MCF 10A (cell line): Measurements from ENCODE around the gene SLC24A1. TPM values are rescaled to one million over a fixed set of nuclear protein-coding genes. Genes with fewer than 3 reads are reported as not detected.

Source experiments
- Bru-seq: library from RNA; stranded (reverse); fragments of 400-500 nt; gene quantifications from one replicate; lab custom pipeline; 2021; lab: Mats Ljungman, UMichigan
- BruChase-seq, 2 experiments: library from RNA; stranded (reverse); fragments of 400-500 nt; gene quantifications; one replicate each; lab custom pipeline; 2021; lab: Mats Ljungman, UMichigan
- BruUV-seq: library from RNA; stranded (reverse); fragments of 400-500 nt; replicated peaks from 2 replicates; lab custom pipeline; 2021; lab: Mats Ljungman, UMichigan
- CTCF ChIA-PET: fragments of 300-600 bp; sonication (Branson Sonifier 250); formaldehyde crosslinking; extraction: SDS; loops from one replicate; lab custom pipeline; 2021; ENCODE audit warnings: antibody characterized with exemption, inconsistent platforms; lab: Yijun Ruan, JAX
- POLR2A ChIA-PET: fragments of 300-600, 350-650 bp; sonication (Branson Sonifier 250); formaldehyde crosslinking; extraction: SDS; loops from one replicate; lab custom pipeline; 2020; ENCODE audit warnings: antibody characterized with exemption, inconsistent platforms; lab: Yijun Ruan, JAX
- DNase-seq: peaks from one replicate; pipeline ENCODE4 v3.0.0-alpha.2; 2018; ENCODE audit not compliant: unreplicated experiment
- H3K27ac Mint-ChIP-seq: one replicate; pipeline ENCODE4 v1.8.0; 2022; ENCODE audit warnings: mild to moderate bottlenecking, low read depth, mixed read lengths; ENCODE audit not compliant: unreplicated experiment
- H3K27me3 Mint-ChIP-seq: one replicate; pipeline ENCODE4 v1.8.0; 2022; ENCODE audit warnings: mixed read lengths; ENCODE audit not compliant: insufficient read depth, unreplicated experiment
- H3K36me3 Mint-ChIP-seq: one replicate; pipeline ENCODE4 v1.8.0; 2022; ENCODE audit warnings: mild to moderate bottlenecking, moderate library complexity, mixed read lengths; ENCODE audit not compliant: insufficient read depth, unreplicated experiment
- H3K4me1 Mint-ChIP-seq: one replicate; pipeline ENCODE4 v1.8.0; 2022; ENCODE audit warnings: mixed read lengths; ENCODE audit not compliant: insufficient read depth, unreplicated experiment
- H3K4me3 Mint-ChIP-seq: one replicate; pipeline ENCODE4 v1.8.0; 2022; ENCODE audit warnings: mild to moderate bottlenecking, moderate library complexity, mixed read lengths; ENCODE audit not compliant: unreplicated experiment
- H3K9me3 Mint-ChIP-seq: one replicate; pipeline ENCODE4 v1.8.0; 2022; ENCODE audit warnings: mixed read lengths; ENCODE audit not compliant: unreplicated experiment
- CTCF ChIP-seq: fragments of 200-600 bp; IDR thresholded peaks from one replicate; pipeline ENCODE4 v1.8.0; 2022; ENCODE audit warnings: antibody characterized with exemption, mild to moderate bottlenecking; ENCODE audit not compliant: unreplicated experiment
- intact Hi-C: fragments of 100-400 bp; cut with micrococcal nuclease; formaldehyde crosslinking; loops from 2 replicates; pipeline ENCODE4 v1.14.1; 2022
- long read RNA-seq: library from polyadenylated mRNA; stranded (forward); transcript quantifications from one replicate; pipeline ENCODE4 v2.0.0, GENCODE V29; 2022
- total RNA-seq: library from RNA; stranded (reverse); gene quantifications from 2 replicates; pipeline ENCODE4 v1.2.3, GENCODE V29; 2022

Gene SLC24A1
- total RNA-seq (8.2 TPM in 2 replicates), Bru-seq, nascent RNA (percentile 47 among the genes with signal in this experiment), BruChase-seq, experiment 1, labeled RNA remaining after a 6-hour chase (percentile 45 among the genes with signal in this experiment), BruChase-seq, experiment 2, labeled RNA remaining after a 2-hour chase (percentile 50 among the genes with signal in this experiment)
- long read RNA-seq, partial matches to known transcripts: 2 of 3 reads
- long read RNA-seq, other reads (novel, unspliced or antisense): 1 of 3 reads

DNA sequence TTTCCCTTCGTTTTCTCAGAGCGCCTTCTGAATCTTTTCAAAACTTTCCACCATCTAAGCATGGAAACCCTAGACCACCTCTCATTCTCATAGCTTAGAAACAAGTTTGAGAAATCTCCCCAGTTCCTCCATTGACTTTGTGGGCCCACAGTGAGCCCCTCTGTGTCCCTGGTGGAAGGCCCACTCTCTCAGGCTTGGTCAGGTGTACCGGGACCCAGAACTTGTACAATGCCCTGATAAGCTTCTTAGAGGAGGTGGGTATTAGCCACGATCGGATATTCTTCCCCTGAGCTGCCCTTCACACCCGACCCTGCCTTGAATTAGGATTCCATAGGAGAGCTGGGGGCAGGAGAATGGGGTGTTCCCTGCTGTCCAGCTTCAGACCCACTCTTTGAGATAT lies at the start of gene SLC24A1:
SLC24A1 (plus strand) TSS at position 301 of the 400 bp plus-strand sequence. CDS start 2,143 bp downstream, outside the sequence.
- H3K36me3 Mint-ChIP-seq: peaks cover 26% of the 10 kb centered on the region
- H3K27me3 Mint-ChIP-seq: no peaks in the 10 kb centered on the region
- H3K27ac Mint-ChIP-seq: no peak within 1 kb of the TSS
- no peaks in the 10 kb centered on the region for H3K4me1 Mint-ChIP-seq
- intact Hi-C loops: no loop called here
- DNase-seq: no peak
- no TSS peak for BruUV-seq
- CTCF ChIA-PET: interaction anchor here (0.6 to 3.6 kb wide), 4 partner anchors 11 to 729 kb away, joined by 3 to 16 read pairs (median 3); partner anchors contain the start of gene INTS14
- POLR2A ChIA-PET: no interaction called here
- H3K9me3 Mint-ChIP-seq: no peaks in the 10 kb centered on the region
- no peak within 1 kb of the TSS for H3K4me3 Mint-ChIP-seq
- no peak for TF ChIP-seq CTCF

DNA sequence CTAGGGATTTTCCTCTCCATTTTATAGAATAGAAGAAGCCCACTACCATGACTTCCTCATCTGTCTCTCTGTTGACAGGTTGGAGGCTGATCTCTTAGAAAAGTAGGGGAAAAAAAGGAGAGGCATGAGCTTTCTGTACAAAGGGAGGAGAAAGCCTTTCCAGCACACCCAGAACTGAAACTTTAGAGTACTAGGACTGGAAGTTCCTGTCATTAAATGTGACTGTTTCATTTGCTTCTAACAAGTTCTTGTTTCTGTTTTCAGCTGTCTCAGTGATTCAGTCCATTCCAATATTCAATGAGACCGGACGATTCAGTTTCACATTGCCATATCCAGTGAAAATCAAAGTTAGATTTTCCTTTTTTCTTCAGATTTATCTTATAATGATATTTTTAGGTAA lies 49.8 kb upstream of the SLC24A1 start:
- no peaks in the 10 kb centered on the region for H3K27me3 Mint-ChIP-seq
- no TSS peak for BruUV-seq
- H3K36me3 Mint-ChIP-seq: peaks cover 66% of the 10 kb centered on the region
- H3K4me3 Mint-ChIP-seq: no peak overlapping the region
- ChIA-PET CTCF (no interaction called here), POLR2A (interaction anchor here (1.1 kb wide), 1 partner anchor 13 kb away, joined by 4 read pairs; no protein-coding TSS in a partner anchor)
- no peak for TF ChIP-seq CTCF
- DNase-seq: no peak
- H3K4me1 Mint-ChIP-seq: no peaks in the 10 kb centered on the region
- H3K9me3 Mint-ChIP-seq: no peaks in the 10 kb centered on the region
- H3K27ac Mint-ChIP-seq: no peak overlapping the region
- intact Hi-C loops: no loop called here

GRCh38 chr15:65576664-65577063 lies 45.1 kb upstream of the SLC24A1 start:
- H3K4me3 Mint-ChIP-seq: no peak overlapping the region
- no peak for TF ChIP-seq CTCF
- BruUV-seq: no TSS peak
- no peaks in the 10 kb centered on the region for H3K27me3 Mint-ChIP-seq
- no peaks in the 10 kb centered on the region for H3K9me3 Mint-ChIP-seq
- H3K36me3 Mint-ChIP-seq: peaks cover 69% of the 10 kb centered on the region
- intact Hi-C loops: no loop called here
- DNase-seq: no peak
- H3K4me1 Mint-ChIP-seq: no peaks in the 10 kb centered on the region
- H3K27ac Mint-ChIP-seq: no peak overlapping the region
- POLR2A ChIA-PET: no interaction called here
- CTCF ChIA-PET: interaction anchor here (0.6 to 1.1 kb wide), 3 partner anchors 14 to 109 kb away, joined by 3 read pairs; no protein-coding TSS in a partner anchor

- ChIA-PET CTCF (interaction anchor here (0.6 to 1.1 kb wide), 2 partner anchors 15 to 110 kb away, joined by 3 read pairs; no protein-coding TSS in a partner anchor), POLR2A (no interaction called here)
- Mint-ChIP-seq H3K4me1 (no peaks in the 10 kb centered on the region), H3K9me3 (no peaks in the 10 kb centered on the region), H3K36me3 (peaks cover 69% of the 10 kb centered on the region), H3K27me3 (no peaks in the 10 kb centered on the region), H3K4me3 (no peak overlapping the region), H3K27ac (peak overlapping the region; percentile 49)
- DNase-seq: no peak
- intact Hi-C loops: no loop called here
- TF ChIP-seq CTCF: no peak
- BruUV-seq: TSS peak; percentile 56
Measured at GRCh38 chr15:65577129-65577996, 44.4 kb upstream of the SLC24A1 start.
